ENCODE data around the gene RIMS1.

DNA sequence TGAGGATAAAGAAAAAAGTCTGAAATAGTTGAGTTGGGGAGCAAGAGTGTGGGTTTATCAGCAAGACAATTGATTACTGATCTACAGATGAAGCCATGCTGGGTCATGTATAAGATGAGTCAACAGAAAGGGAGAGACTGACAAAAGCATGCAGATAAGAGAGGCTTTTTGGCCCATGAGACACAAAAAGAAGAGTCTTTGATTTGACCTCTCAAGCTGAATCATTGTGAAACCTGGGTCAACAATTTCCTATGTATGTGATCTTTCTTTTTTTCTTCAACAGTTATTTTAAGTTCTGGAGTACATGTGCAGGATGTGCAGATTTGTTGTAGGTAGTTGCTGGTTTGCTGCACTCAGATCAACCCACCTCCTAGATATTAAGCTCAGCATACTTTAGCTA, 15.9 kb downstream of the RIMS1 start:
- TF ChIP-seq CTCF (IDR thresholded peaks at IDR 0.05), result no peak
- no peak for TF ChIP-seq POLR2A (IDR thresholded peaks at IDR 0.05)
